GM06990 (cell line): ENCODE data around the gene RAB40B.

Source experiments
- DNase-seq: peaks from one replicate; pipeline ENCODE4 v3.0.0-alpha.2; 2011; ENCODE audit not compliant: insufficient read length; ENCODE audit errors: extremely low read depth
- H3K27me3 ChIP-seq: replicated peaks from 2 replicates; pipeline ENCODE4 v1.6.0; 2011; ENCODE audit warnings: low read length; ENCODE audit not compliant: control insufficient read depth, insufficient read depth
- H3K36me3 ChIP-seq: 2 replicates; pipeline ENCODE4 v1.5.1; 2011; ENCODE audit warnings: low read length; ENCODE audit not compliant: control insufficient read depth, insufficient read depth
- H3K4me3 ChIP-seq: replicated peaks from 2 replicates; pipeline ENCODE4 v1.5.1; 2011; ENCODE audit warnings: low read depth, mild to moderate bottlenecking, control low read depth, low read length
- TF ChIP-seq, protein P1 (sequence below): IDR thresholded peaks from 2 replicates; pipeline ENCODE4 v1.5.1; 2011; ENCODE audit warnings: low read length, control low read depth, mild to moderate bottlenecking, inconsistent platforms; ENCODE audit not compliant: insufficient read depth, poor library complexity, severe bottlenecking

The RAB40B gene

DNA sequence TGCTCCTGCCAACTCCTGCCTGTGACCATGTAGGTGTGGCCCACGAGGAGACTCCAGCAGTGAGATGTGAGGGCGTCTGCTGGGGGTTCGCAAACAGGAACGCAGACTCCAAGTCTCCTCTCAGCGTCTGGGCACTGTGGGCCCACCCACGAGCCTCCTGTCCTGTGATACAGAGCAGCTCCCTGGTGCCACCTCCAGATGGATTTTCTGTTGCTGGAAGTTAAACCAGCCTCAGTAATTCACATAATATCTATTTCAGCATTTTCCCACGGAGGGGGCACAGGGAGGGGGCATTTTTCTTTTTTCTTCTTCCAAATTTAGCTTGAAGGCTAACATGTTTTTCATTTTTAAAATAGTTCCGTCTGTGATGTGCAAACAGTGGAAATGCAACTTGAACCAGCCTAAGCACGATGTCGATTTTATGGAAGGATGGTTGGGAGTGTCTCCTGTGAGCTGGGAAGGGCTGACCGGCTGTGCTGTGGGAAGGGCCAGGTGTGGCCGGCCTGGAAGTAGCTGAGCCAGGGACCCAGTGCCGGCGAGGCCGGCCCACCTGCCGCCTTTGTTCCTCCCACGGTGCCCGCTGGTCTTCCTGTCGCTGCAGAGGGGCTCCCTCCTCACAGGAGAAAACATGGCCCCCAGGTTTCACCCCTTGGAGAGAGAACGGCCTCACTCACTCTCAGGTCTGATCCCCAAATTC is 3.9 kb upstream of the RAB40B start:
- Histone ChIP-seq H3K4me3 (no peak overlapping the region), H3K27me3 (no peaks in the 10 kb centered on the region), H3K36me3 (no peaks in the 10 kb centered on the region)
- no peak for DNase-seq
- TF ChIP-seq, protein P1, sequence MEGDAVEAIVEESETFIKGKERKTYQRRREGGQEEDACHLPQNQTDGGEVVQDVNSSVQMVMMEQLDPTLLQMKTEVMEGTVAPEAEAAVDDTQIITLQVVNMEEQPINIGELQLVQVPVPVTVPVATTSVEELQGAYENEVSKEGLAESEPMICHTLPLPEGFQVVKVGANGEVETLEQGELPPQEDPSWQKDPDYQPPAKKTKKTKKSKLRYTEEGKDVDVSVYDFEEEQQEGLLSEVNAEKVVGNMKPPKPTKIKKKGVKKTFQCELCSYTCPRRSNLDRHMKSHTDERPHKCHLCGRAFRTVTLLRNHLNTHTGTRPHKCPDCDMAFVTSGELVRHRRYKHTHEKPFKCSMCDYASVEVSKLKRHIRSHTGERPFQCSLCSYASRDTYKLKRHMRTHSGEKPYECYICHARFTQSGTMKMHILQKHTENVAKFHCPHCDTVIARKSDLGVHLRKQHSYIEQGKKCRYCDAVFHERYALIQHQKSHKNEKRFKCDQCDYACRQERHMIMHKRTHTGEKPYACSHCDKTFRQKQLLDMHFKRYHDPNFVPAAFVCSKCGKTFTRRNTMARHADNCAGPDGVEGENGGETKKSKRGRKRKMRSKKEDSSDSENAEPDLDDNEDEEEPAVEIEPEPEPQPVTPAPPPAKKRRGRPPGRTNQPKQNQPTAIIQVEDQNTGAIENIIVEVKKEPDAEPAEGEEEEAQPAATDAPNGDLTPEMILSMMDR, result no peak

DNA sequence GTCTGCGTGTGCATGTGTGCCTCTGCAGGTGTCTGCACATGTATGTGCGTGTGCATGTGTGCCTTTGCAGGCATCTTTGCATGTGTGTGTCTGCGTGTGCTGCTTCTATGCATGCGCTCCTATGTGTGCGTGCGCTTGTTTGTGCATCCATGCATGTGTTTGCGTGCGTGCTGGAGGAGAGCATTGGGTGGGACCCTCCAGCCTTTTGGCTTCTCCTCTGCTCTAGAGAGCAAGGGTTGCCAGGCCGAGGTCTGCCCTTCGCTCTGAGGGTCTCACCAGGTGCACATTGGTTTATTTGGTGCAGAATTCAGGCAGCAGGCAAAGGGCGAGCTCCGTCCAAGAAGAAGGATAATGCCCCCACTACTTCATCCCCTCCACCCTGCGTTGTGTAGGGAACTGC is 1.1 kb upstream of the RAB40B start:
- Histone ChIP-seq H3K4me3 (no peak overlapping the region; the same call in 1 of the 2 replicates), H3K27me3 (no peaks in the 10 kb centered on the region), H3K36me3 (no peaks in the 10 kb centered on the region)
- DNase-seq, result no peak
- TF ChIP-seq, protein P1, result no peak

GRCh38 chr17:82698974-82699442 is 510 bp upstream of the RAB40B start:
- H3K27me3 ChIP-seq, result no peaks in the 10 kb centered on the region
- peak overlapping the region; percentile 69 for H3K4me3 ChIP-seq
- DNase-seq, result no peak
- no peaks in the 10 kb centered on the region for H3K36me3 ChIP-seq
- TF ChIP-seq, protein P1, result no peak

GRCh38 chr17:82697808-82698064 is 762 bp downstream of the RAB40B start:
- no peaks in the 10 kb centered on the region for H3K36me3 ChIP-seq
- TF ChIP-seq, protein P1, result no peak
- H3K4me3 ChIP-seq, result peak overlapping the region; percentile 72

GRCh38 chr17:82696916-82697807 is 1.3 kb downstream of the RAB40B start:
- Histone ChIP-seq H3K4me3 (peak overlapping the region; percentile 72), H3K36me3 (no peaks in the 10 kb centered on the region), H3K27me3 (no peaks in the 10 kb centered on the region)
- DNase-seq, result no peak
- TF ChIP-seq, protein P1, result no peak

More at GRCh38 chr17:82697808-82698064, 762 bp downstream of the RAB40B start:
- no peaks in the 10 kb centered on the region for H3K27me3 ChIP-seq
- DNase-seq, result no peak
